ENCODE data around the gene HSD3B7. TPM values are rescaled to one million over a fixed set of nuclear protein-coding genes. Genes with fewer than 3 reads are reported as not detected.

HSD3B7 gene
- total RNA-seq, 2 donors from 2014 or later, result 4.1 to 4.8 TPM

DNA sequence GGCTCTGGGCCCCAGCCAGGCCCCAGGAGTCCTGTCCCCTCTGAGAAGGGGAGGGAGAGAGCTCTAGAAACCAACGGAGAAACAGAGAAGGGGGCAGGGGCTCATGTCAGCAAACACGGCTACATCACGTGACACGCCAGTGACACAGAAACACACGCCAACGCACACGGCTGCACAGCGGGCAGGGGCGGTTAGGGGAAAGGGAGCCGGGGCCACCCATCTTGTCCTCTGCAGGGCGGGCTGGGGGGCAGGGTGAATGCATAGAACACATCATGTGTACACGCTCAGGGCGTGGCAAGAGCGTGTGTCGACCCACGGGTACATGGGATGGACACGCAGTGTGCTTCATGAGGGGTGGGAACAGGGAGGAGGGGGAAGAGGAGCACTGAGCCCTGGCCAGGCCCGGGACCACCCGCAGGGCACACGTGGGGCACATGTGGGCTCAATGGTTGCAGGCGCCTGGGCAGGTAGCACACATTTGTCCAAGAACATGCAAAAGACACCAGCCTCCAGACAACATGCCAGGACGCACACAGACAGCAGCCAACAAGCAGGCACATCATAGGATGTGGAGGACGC is 4.6 kb downstream of the HSD3B7 start:
- Histone ChIP-seq H3K9me3 (ENCODE audit: control insufficient read depth, low read length) (no peaks in the 10 kb centered on the region), H3K9ac (ENCODE audit: extremely low read depth, low read length, poor library complexity, severe bottlenecking) (no peak overlapping the region), H3K27me3 (ENCODE audit: control insufficient read depth, insufficient read depth, low read length, poor library complexity, severe bottlenecking) (no peaks in the 10 kb centered on the region), H3K27ac (ENCODE audit: low read depth, low read length) (no peak overlapping the region), H3K4me3 (ENCODE audit: low read length) (no peak overlapping the region), H3K4me1 (ENCODE audit: control insufficient read depth, insufficient read depth, low read length) (no peaks in the 10 kb centered on the region), H3K36me3 (ENCODE audit: control insufficient read depth, insufficient read depth, low read length) (peaks cover 1% of the 10 kb centered on the region)
- Mint-ChIP-seq H3K36me3 (ENCODE audit: low read depth) (peaks cover 3% of the 10 kb centered on the region), H3K27ac (no peak overlapping the region), H3K27me3 (ENCODE audit: insufficient read depth) (no peaks in the 10 kb centered on the region), H3K4me1 (peaks cover 2% of the 10 kb centered on the region), H3K4me3 (no peak overlapping the region), H3K9me3 (no peaks in the 10 kb centered on the region)
- DNase-seq, result no peak
- 93 to 94% methylated on average over 23 of the region's 23 CpGs for WGBS, 2 experiments (ENCODE audit: insufficient coverage in 1 of 2, insufficient read length in 1 of 2)
- TF ChIP-seq, protein P1, sequence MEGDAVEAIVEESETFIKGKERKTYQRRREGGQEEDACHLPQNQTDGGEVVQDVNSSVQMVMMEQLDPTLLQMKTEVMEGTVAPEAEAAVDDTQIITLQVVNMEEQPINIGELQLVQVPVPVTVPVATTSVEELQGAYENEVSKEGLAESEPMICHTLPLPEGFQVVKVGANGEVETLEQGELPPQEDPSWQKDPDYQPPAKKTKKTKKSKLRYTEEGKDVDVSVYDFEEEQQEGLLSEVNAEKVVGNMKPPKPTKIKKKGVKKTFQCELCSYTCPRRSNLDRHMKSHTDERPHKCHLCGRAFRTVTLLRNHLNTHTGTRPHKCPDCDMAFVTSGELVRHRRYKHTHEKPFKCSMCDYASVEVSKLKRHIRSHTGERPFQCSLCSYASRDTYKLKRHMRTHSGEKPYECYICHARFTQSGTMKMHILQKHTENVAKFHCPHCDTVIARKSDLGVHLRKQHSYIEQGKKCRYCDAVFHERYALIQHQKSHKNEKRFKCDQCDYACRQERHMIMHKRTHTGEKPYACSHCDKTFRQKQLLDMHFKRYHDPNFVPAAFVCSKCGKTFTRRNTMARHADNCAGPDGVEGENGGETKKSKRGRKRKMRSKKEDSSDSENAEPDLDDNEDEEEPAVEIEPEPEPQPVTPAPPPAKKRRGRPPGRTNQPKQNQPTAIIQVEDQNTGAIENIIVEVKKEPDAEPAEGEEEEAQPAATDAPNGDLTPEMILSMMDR (conservative IDR thresholded peaks at IDR 0.05), result no peak

DNA sequence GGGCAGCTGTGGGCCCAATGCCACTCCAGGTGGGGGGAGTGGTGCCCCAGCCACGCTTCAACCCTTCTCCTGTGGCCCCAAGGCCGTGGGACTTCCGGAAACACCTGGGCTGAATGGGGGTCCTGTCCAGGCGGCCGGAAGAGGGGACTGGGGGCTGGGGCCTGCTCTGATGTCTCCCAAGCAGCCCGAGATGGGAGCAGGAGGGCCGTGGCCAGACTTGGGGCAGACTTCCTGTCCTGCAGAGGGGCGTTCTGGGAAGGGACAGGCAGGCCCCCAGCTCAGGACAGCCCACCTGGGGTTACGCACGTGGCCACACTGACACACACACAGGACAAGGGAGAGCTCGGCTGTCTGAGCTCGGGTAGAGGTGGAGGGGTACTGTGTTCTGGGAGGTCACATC is 5.1 kb downstream of the HSD3B7 start:
- peaks cover 2% of the 10 kb centered on the region for H3K4me1 Mint-ChIP-seq
- H3K4me1 ChIP-seq (ENCODE audit: control insufficient read depth, insufficient read depth, low read length), result no peaks in the 10 kb centered on the region

DNA sequence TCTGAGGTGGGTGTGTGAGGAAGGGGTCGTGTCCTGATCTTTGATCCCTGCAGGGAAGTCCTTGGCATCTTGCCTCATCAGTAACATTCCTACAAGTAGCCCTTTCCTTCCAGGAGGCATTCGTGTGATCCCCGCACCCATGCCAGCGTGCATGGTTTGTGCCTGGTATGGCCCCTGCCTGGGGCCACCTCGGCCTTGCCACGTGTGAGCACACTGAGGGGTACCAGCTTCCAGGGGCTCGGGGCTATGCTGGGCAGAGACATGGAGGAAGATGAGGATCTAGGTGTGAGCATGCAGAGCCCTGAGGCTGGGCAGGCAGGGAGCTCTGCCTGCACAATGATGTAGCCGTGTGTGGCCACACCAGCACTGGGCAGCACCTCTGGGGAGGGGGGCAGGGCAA is 6.0 kb downstream of the HSD3B7 start:
- no peak overlapping the region for H3K9ac ChIP-seq (ENCODE audit: extremely low read depth, low read length, poor library complexity, severe bottlenecking)
- no peaks in the 10 kb centered on the region for H3K4me1 ChIP-seq (ENCODE audit: control insufficient read depth, insufficient read depth, low read length)
- H3K4me1 Mint-ChIP-seq, result no peaks in the 10 kb centered on the region
- no peak for DNase-seq
- H3K27me3 Mint-ChIP-seq (ENCODE audit: insufficient read depth), result peaks cover 4% of the 10 kb centered on the region
- 40 to 80% methylated on average over 2 to 8 of the region's 8 CpGs for WGBS, 2 experiments (ENCODE audit: insufficient coverage in 1 of 2, insufficient read length in 1 of 2)
- H3K4me3 ChIP-seq (ENCODE audit: low read length), result no peak overlapping the region
- H3K36me3 Mint-ChIP-seq (ENCODE audit: low read depth), result peaks cover 3% of the 10 kb centered on the region
- TF ChIP-seq, protein P1 (conservative IDR thresholded peaks at IDR 0.05), result no peak
- no peaks in the 10 kb centered on the region for H3K9me3 Mint-ChIP-seq
- H3K27ac Mint-ChIP-seq, result peak overlapping the region; percentile 55
- H3K27ac ChIP-seq (ENCODE audit: low read depth, low read length), result no peak overlapping the region
- no peak overlapping the region for H3K4me3 Mint-ChIP-seq
- H3K27me3 ChIP-seq (ENCODE audit: control insufficient read depth, insufficient read depth, low read length, poor library complexity, severe bottlenecking), result peaks cover 3% of the 10 kb centered on the region
- H3K36me3 ChIP-seq (ENCODE audit: control insufficient read depth, insufficient read depth, low read length), result no peaks in the 10 kb centered on the region
- no peaks in the 10 kb centered on the region for H3K9me3 ChIP-seq (ENCODE audit: control insufficient read depth, low read length)

More for the DNA sequence above, 5.1 kb downstream of the HSD3B7 start:
- Mint-ChIP-seq H3K27me3 (ENCODE audit: insufficient read depth) (peaks cover 1% of the 10 kb centered on the region), H3K4me3 (no peak overlapping the region), H3K9me3 (no peaks in the 10 kb centered on the region), H3K36me3 (ENCODE audit: low read depth) (peaks cover 3% of the 10 kb centered on the region), H3K27ac (no peak overlapping the region)
- no peak overlapping the region for H3K27ac ChIP-seq (ENCODE audit: low read depth, low read length)
- TF ChIP-seq, protein P1 (conservative IDR thresholded peaks at IDR 0.05), result no peak
- no peak overlapping the region for H3K4me3 ChIP-seq (ENCODE audit: low read length)
- no peaks in the 10 kb centered on the region for H3K9me3 ChIP-seq (ENCODE audit: control insufficient read depth, low read length)
- no peaks in the 10 kb centered on the region for H3K27me3 ChIP-seq (ENCODE audit: control insufficient read depth, insufficient read depth, low read length, poor library complexity, severe bottlenecking)
- 90% methylated on average over 2 to 11 of the region's 12 CpGs for WGBS, 2 experiments (ENCODE audit: insufficient coverage in 1 of 2, insufficient read length in 1 of 2)
- no peak overlapping the region for H3K9ac ChIP-seq (ENCODE audit: extremely low read depth, low read length, poor library complexity, severe bottlenecking)
- no peaks in the 10 kb centered on the region for H3K36me3 ChIP-seq (ENCODE audit: control insufficient read depth, insufficient read depth, low read length)
- no peak for DNase-seq
